Measurements from ENCODE around the gene GNB1.
A peak's percentile ranks its signal among the peaks of the same experiment; 100 is the strongest.
"Not testable (repeated sequence)": the region's sequence is repeated elsewhere in the genome, so short reads cannot be mapped to it uniquely, and the experiment has no call there.

The GNB1 gene

DNA sequence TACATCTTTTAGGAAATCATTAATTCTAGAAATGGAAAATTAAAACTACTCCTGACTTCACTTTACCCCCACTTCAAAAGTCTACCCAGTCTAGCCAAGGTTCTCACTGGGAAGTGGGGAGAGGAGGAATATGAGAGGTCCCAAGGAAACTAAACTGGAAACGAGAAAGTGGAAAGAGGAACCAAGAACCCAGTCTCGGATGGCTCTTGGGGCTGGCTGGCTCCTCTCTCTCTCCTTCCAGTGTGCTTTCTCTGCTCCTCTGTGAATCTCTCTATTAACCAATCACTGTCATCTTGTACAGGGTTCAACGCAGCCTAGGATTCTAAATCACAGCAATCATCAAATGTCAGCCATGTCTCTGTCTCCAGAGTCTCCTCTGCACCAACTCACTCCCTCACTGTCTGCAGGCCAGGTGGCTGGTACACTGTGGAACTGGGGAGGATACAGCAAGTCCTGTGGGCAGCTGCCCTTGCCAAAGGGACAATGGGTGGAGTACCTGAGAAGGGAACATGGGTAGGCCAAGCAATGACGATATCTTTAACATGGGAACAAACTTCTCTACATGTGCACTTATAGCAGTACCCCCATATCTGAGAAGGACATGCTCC is 33.7 kb downstream of the GNB1 start:
- DNase-seq = no peak

DNA sequence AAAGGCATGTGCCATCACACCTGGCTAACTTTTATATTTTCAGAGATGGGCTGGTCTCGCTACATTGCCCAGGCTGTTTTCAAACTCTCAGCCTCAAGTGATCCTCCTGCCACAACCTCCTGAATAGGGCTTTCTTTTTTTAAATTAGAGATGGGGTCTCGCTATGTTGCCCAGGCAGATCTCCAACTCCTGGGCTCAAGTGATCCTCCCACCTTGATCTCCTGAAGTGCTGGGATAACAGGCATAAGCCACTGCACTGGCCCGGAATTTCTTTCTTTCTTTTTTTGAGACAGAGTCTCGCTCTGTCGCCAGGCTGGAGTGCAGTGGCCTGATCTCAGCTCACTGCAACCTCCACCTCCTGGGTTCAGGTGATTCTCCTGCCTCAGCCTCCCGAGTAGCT is 34.7 kb downstream of the GNB1 start:
- DNase-seq = not testable (repeated sequence)

DNA sequence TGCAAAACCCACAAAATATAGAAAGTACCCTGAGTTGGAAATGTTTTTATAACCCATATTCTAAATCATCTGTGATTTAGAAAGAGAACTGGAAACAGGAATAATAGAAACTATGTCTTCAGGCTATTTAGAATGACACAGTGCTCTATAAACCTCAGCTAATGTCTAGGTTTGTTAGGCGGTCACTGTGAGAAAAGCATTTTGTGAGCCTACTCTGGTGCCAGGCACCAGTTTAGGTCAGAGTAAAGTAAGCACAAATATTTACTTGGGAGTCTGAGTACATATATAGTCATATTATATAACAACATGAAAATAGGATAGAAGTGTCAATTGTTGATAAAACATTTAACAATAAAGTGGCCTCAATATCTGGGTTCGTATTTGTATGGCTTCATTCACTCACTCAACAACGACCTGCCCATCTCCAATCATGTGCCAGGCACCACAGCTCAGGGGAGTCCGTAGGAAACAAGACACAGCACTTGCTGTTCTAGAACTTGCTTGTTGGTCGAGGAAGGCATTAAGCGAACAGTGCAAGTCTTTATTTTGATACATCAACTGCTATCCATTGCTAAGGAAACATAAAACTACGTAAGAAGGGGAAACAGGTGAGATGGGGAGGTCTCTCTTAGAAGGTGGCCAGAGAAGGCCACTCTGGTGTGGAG is 37.2 kb downstream of the GNB1 start:
- no peak for DNase-seq

GRCh38 chr1:1852619-1853414 is 38.1 kb downstream of the GNB1 start:
- no peak for DNase-seq

- DNase-seq = no peak
Observed at GRCh38 chr1:1847890-1848289, 43.0 kb downstream of the GNB1 start.

GRCh38 chr1:1847061-1847850 is 43.6 kb downstream of the GNB1 start:
- no peak for DNase-seq

DNA sequence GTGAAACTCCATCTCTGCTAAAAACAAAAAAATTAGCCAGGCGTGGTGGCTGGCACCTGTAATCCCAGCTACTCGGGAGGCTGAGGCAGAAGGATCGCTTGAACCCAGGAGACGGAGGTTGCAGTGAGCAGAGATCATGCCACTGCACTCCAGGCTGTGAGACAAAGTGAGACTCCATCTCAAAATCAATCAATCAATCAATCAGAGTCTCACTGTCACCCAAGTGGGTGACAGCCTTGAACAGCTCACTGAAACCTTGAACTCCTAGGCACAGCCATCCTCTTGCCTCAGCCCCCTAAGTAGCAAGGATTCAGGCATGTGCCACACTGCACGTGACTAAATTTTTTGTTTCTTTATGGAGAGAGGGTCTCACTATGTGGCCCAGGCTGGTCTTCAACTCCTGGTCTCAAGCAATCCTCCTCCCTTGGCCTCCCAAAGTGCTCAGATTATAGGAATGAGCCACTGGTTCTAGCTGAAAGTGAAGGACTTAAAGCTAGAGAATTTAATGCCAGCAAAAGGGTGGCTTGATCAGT is 44.4 kb downstream of the GNB1 start:
- DNase-seq = no peak

DNA sequence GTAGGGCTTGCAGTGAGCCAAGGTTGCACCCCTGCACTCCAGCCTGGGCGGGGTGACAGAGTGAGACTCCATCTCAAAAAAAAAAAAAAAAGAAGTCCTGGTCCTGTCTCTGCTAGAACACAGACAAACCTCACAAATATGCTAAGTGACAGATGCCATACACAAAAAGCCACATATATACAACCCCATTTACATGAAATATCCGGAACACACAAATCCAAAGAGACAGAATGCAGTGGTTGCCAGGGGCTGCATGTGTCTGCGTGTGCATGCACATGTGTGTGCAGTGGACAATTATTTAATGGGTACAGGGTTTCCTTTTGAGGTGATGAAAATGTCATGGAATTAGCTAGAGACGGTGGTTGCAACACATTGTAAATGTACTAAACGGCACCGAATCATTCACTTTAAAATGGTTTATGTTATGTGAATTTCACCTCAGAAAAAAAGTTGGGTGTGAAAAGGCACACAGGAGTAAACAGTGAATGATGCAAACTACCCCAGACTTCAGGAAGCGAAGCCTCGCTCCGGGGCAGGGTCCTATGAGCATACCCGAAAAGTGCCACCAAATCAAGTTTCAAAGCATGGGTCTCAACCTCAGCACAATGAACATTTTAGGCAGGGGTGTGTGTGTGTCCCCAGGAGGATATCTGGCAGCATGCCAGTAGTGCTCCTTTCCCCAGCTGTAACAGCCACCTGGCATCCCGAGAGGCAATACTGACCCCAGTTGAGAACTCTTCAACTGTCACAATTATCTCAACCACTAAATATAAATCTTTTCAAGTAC is 48.3 kb downstream of the GNB1 start:
- DNase-seq = no peak

DNA sequence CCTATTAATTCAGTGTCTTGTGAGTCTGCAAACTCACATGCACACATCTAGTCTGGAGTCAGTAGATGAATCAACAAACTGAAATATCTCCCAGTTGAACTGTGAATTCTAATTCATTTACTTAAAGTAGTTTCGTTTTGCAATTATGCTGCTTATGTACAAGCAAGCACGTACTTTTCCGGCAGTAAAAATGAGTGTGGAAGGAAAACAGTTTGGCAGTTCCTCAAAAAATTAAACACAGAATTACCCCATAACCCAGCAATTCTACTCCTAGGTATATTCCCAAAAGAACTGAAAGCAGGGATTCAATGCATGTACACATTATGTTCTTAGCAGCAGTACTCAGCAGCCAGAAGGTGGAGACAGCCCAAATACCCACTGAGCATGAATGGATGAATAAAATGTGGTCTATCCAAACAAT is 49.3 kb downstream of the GNB1 start:
- DNase-seq = no peak

- DNase-seq = no peak
Observed at GRCh38 chr1:1839311-1839965, 51.4 kb downstream of the GNB1 start.

DNA sequence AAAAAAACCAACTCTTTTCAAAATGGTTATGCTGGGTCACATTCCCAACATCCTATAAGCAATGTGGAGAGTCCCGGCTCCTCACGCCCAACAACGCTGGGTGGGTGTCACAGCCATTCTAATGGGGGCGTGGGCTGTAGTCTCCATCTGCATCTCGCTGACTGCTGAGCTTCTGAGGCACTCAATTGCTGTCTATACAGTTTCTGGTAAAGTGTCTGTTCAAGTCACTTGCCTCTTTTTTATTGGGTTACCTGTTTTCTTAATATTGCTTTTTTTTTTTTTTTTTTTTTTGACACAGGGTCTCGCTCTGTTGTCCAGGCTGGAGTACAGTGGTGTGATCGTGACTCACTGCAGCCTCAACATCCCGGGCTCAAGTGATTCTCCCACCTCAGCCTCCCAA is 54.8 kb downstream of the GNB1 start:
- DNase-seq = no peak

- no peak for DNase-seq
Observed at GRCh38 chr1:1835546-1835945, 55.3 kb downstream of the GNB1 start.

GRCh38 chr1:1833916-1834325 is 57.0 kb downstream of the GNB1 start:
- peak; percentile 69 for DNase-seq

GRCh38 chr1:1833456-1833855 is 57.4 kb downstream of the GNB1 start:
- no peak for DNase-seq

DNA sequence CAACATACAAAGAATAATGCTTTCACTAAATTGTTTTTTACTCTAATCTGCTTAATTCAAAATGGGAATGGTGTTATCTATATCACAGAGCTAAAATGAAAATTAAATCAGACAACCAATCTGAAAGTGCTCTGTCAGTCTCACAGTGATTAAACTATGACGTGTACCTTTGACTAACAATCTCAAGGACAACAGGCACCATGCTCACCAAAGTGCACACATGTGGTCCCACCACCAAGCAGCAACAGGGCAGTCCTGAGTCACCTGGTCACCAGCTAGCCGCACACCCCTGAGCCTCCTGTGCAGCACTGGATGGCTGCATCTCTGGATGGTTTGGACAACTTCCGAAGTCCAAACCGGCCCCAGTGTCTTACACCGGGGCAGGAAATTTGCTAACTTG is 58.1 kb downstream of the GNB1 start:
- DNase-seq = no peak

DNA sequence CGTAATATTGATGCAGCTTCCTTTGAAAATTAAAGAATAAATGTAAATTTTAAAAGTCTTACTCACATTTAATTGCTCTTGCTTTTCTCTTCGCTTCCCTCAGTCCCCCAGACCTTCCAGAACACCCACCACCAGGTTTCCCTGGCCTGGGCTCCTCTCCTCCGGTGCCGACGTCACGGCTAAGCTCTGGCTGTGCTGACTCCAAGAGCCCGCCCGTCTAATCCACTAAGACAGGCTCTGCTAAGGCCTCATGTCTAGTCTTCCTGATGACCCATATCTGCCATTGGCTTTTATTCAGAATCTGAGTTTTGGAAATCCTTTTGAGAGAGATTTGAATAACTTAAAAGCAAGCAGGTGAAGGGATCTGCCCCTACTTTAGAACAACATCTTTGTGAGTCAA is 58.7 kb downstream of the GNB1 start:
- DNase-seq = no peak

- DNase-seq = no peak
Observed at GRCh38 chr1:1827089-1827848, 63.6 kb downstream of the GNB1 start.

- DNase-seq = no peak
Observed at GRCh38 chr1:1826356-1827088, 64.4 kb downstream of the GNB1 start.

GRCh38 chr1:1825217-1825616 is 65.7 kb downstream of the GNB1 start:
- DNase-seq = no peak

GRCh38 chr1:1819762-1820161 is 71.1 kb downstream of the GNB1 start:
- DNase-seq = no peak

All from eye (tissue), 1 donor.